GM12878 (cell line): ENCODE results near the gene OTOF. TPM values are rescaled to one million over a fixed set of nuclear protein-coding genes. Genes with fewer than 3 reads are reported as not detected.

ENCODE experiments used
- ATAC-seq: fragments of 200-7000 bp; cut with Tn5 transposase; 3 replicates; pipeline ENCODE4 v1.9.1; 2020; ENCODE audit warnings: mild to moderate bottlenecking, moderate library complexity
- BruUV-seq: library from RNA; stranded (reverse); fragments of 400-500 nt; replicated peaks from 2 replicates; lab custom pipeline; 2021; lab: Mats Ljungman, UMichigan
- CTCF ChIA-PET: fragments of 300-600 bp; sonication (Branson Sonifier 250); formaldehyde crosslinking; extraction: SDS; loops from one replicate; lab custom pipeline; 2021; ENCODE audit warnings: inconsistent platforms; lab: Yijun Ruan, JAX
- POLR2A ChIA-PET: fragments of 350-600 bp; formaldehyde crosslinking; extraction: SDS; loops from one replicate; lab custom pipeline; 2021; ENCODE audit warnings: inconsistent platforms; lab: Charles Lee
- RAD21 ChIA-PET: fragments of 300-600 bp; sonication (Branson Sonifier 250); formaldehyde crosslinking; loops from one replicate; lab custom pipeline; 2023; ENCODE audit warnings: antibody characterized with exemption; ENCODE audit not compliant: unreplicated experiment; lab: Charles Lee
- SMC1A ChIA-PET: fragments of 300-600 bp; sonication (Branson Sonifier 250); formaldehyde crosslinking; loops from one replicate; lab custom pipeline; 2023; ENCODE audit not compliant: unreplicated experiment, uncharacterized antibody; lab: Charles Lee
- DNase-seq: peaks from one replicate; pipeline ENCODE4 v3.0.0-alpha.2; 2011; ENCODE audit warnings: low read depth, low spot score
- FAIRE-seq: peaks from 3 replicates; lab custom pipeline; 2011; peaks lifted over from hg19 to GRCh38; lab: Jason Lieb, UNC
- H2AFZ ChIP-seq: 2 replicates; pipeline ENCODE4 v1.6.0; 2011; ENCODE audit warnings: low read depth, low read length, control low read depth; ENCODE audit not compliant: control insufficient read depth
- H3K27ac ChIP-seq: 2 replicates; pipeline ENCODE4 v1.5.1; 2011; ENCODE audit warnings: control low read depth; ENCODE audit not compliant: control insufficient read depth, insufficient read depth
- H3K27me3 ChIP-seq, 2 experiments: replicated peaks in 1 of 2; 2 replicates each; pipeline versions ENCODE4 v1.6.0 to v1.6.1; 2011; ENCODE audit warnings: low read length in 1 of 2; ENCODE audit not compliant: control insufficient read depth in 2 of 2, insufficient read depth in 2 of 2
- H3K36me3 ChIP-seq, 2 experiments: 2 replicates each; pipeline ENCODE4 v1.5.1; 2011; ENCODE audit warnings: low read length in 1 of 2; ENCODE audit not compliant: control insufficient read depth in 2 of 2, insufficient read depth in 2 of 2
- H3K4me1 ChIP-seq: 2 replicates; pipeline ENCODE4 v1.6.1; 2011; ENCODE audit warnings: mild to moderate bottlenecking, low read length, moderate library complexity, mixed read lengths; ENCODE audit not compliant: control insufficient read depth, insufficient read depth
- H3K4me2 ChIP-seq: 2 replicates; pipeline ENCODE4 v1.6.0; 2011; ENCODE audit warnings: control low read depth; ENCODE audit not compliant: control insufficient read depth, insufficient read depth
- H3K4me3 ChIP-seq: fragments of 200-600 bp; sonication (generic); 2 replicates; pipeline ENCODE4 v1.5.1; 2016
- H3K79me2 ChIP-seq: 2 replicates; pipeline ENCODE4 v1.6.0; 2011; ENCODE audit warnings: low read length; ENCODE audit not compliant: control insufficient read depth, insufficient read depth
- H3K9ac ChIP-seq: 2 replicates; pipeline ENCODE4 v1.8.0; 2011; ENCODE audit warnings: low read length, control low read depth, mixed read lengths; ENCODE audit not compliant: control insufficient read depth, insufficient read depth
- H3K9me3 ChIP-seq: replicated peaks from 3 replicates; pipeline ENCODE4 v1.5.1; 2011; ENCODE audit warnings: mild to moderate bottlenecking, low read length; ENCODE audit not compliant: control insufficient read depth, insufficient read depth
- H4K20me1 ChIP-seq: 2 replicates; pipeline ENCODE4 v1.6.0; 2011; ENCODE audit not compliant: control insufficient read depth, insufficient read depth
- CBX5 ChIP-seq: sonication (generic); IDR thresholded peaks from 2 replicates; pipeline ENCODE4 v1.6.1; 2016; ENCODE audit warnings: low read depth, moderate library complexity, mild to moderate bottlenecking, inconsistent platforms
- EP300 ChIP-seq, 2 experiments: fragments of 150-350 bp in 1 of 2; IDR thresholded peaks; 2 replicates each; pipeline ENCODE4 v1.6.1; 2011 to 2012; ENCODE audit warnings: low read depth in 2 of 2, low read length in 2 of 2, borderline replicate concordance in 1 of 2, improper control_type of control experiment in 1 of 2, inconsistent platforms in 1 of 2; ENCODE audit not compliant: control insufficient read depth in 1 of 2
- HDAC6 ChIP-seq: fragments of 200-600 bp; sonication (generic); IDR thresholded peaks from one replicate; pipeline ENCODE4 v1.8.0; 2017; ENCODE audit warnings: antibody characterized with exemption; ENCODE audit not compliant: unreplicated experiment
- IKZF2 ChIP-seq, 2 experiments: fragments of 450-650 bp; IDR thresholded peaks; 2 replicates each; pipeline ENCODE4 v1.6.1; 2017; ENCODE audit warnings: mild to moderate bottlenecking in 2 of 2, moderate library complexity in 2 of 2
- MXI1 ChIP-seq: fragments of 150-350 bp; IDR thresholded peaks from 2 replicates; pipeline ENCODE4 v1.6.1; 2011; ENCODE audit warnings: low read depth, mild to moderate bottlenecking, inconsistent platforms, low read length, improper control_type of control experiment
- NBN ChIP-seq: fragments of 450-650 bp; IDR thresholded peaks from 2 replicates; pipeline ENCODE4 v1.6.1; 2016
- NFYA ChIP-seq: IDR thresholded peaks from 2 replicates; pipeline ENCODE4 v1.6.1; 2011; ENCODE audit warnings: low read depth, mild to moderate bottlenecking, low read length, improper control_type of control experiment, borderline replicate concordance
- NR2F1 ChIP-seq: fragments of 450-650 bp; conservative IDR thresholded peaks from 2 replicates; pipeline ENCODE4 v1.6.1; 2017; ENCODE audit warnings: mild to moderate bottlenecking
- PBX3 ChIP-seq: IDR thresholded peaks from 2 replicates; pipeline ENCODE4 v1.6.1; 2011; ENCODE audit warnings: mild to moderate bottlenecking, low read depth, low read length, moderate library complexity; ENCODE audit not compliant: insufficient replicate concordance
- SKIL ChIP-seq: fragments of 450-650 bp; IDR thresholded peaks from 2 replicates; pipeline ENCODE4 v1.6.1; 2017; ENCODE audit warnings: mild to moderate bottlenecking, low read depth, inconsistent platforms; ENCODE audit not compliant: poor library complexity, severe bottlenecking
- SMAD1 ChIP-seq: fragments of 450-650 bp; IDR thresholded peaks from 2 replicates; pipeline ENCODE4 v1.6.1; 2018; ENCODE audit warnings: mild to moderate bottlenecking, low read depth; ENCODE audit not compliant: partially characterized antibody
- SMARCA5 ChIP-seq: fragments of 450-650 bp; IDR thresholded peaks from 2 replicates; pipeline ENCODE4 v1.6.1; 2017; ENCODE audit warnings: mild to moderate bottlenecking
- STAT3 ChIP-seq: IDR thresholded peaks from 2 replicates; pipeline ENCODE4 v1.6.1; 2011; ENCODE audit warnings: low read depth, low read length, improper control_type of control experiment
- WGBS: methylation state at CpG from one replicate; pipeline ENCODE4 v1.1.6; 2016; ENCODE audit warnings: low lambda C conversion rate; ENCODE audit not compliant: insufficient replicate concordance, insufficient coverage; ENCODE audit errors: missing lambda C conversion rate; 5-methylcytosine and 5-hydroxymethylcytosine counted together
- in situ Hi-C: fragments of 300-500 bp; cut with MboI; formaldehyde crosslinking; loops from 9 replicates; pipeline ENCODE4 v1.14.3; 2018; ENCODE audit warnings: mixed read lengths
- intact Hi-C: fragments of 100-400 bp; cut with micrococcal nuclease; formaldehyde crosslinking; loops from one replicate; pipeline ENCODE4 v1.14.2; 2022; ENCODE audit not compliant: unreplicated experiment
- polyA plus RNA-seq, 11 experiments: library from polyadenylated mRNA; depleted of rRNA in 4 of 11; unstranded in 6 of 11; stranded (reverse) in 5 of 11; fragments of >200 nt; fragmentation: Nextera tagmentation in 4 of 11; fragmentation: Illumina TruSeq in 1 of 11; extraction: Ambion mirVana in 4 of 11; extraction: Trizol in 1 of 11; gene quantifications; 1 replicate in 1 of 11; 2 replicates in 10 of 11; pipeline versions ENCODE4 v1.2.1 to v1.2.3, GENCODE V29; 2011 to 2016; ENCODE audit warnings: inconsistent platforms in 2 of 11, missing spikeins in 2 of 11, low read depth in 1 of 11
- total RNA-seq, 4 experiments: library from RNA; depleted of rRNA in 3 of 4; stranded (reverse); fragments of >200 nt in 3 of 4; fragmentation: Illumina TruSeq in 1 of 4; extraction: Trizol in 1 of 4; gene quantifications; 2 replicates each; pipeline versions ENCODE4 v1.2.1 to v1.2.3, GENCODE V29; 2013 to 2021
- TF ChIP-seq, protein P1 (sequence below): fragments of 450-650 bp; IDR thresholded peaks from 2 replicates; pipeline ENCODE4 v1.6.1; 2017; ENCODE audit warnings: antibody characterized with exemption, mild to moderate bottlenecking, moderate library complexity

Gene OTOF
- total and polyA plus RNA-seq, 10 of the 15 experiments (the other 5 are each of a cell fraction or from before 2014, with no cell fraction given) = under 0.01 to 0.31 (median 0.07) TPM; not detected in 6

DNA sequence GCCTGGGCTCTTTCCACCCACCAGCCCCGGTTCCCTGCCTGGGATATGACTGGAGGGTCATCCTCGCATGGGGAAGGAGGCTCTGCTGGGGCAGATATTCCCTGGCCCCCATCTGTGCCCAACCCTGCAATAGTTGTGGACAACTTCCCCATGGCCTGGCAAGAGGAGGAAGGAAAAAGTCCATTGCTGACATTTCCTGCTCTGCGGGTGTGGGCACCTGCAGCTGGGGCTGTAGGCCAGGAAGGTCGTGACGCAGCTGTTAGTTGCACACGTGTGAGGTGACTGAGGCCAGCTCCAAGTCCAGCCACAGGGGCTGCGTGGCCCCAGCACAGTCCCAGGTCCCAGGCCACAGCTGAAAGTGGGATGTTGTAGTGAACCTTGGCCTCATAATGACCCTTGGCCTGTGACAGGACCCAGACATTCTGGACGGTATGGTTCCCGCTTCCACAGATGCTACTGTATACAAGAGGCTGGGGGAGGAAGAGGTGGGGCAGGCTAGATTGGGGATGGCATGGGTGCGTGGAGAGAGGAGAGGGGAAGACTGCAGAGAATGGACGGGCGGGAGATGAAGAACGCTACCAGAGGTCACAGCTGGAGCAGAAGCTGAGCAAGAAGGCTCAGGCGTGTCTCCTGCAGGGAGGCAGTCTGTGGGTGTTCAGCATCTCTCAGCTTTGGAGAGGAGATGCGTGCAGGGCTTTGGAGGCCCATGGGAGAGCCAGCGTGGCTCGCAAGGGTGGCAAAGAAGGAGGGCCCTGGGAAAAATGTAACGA lies 22.1 kb downstream of the OTOF start (continued):
- TF ChIP-seq SKIL (no peak), EP300 (IDR thresholded peaks at IDR 0.05; ENCODE audit: borderline replicate concordance in 1 of 2, control insufficient read depth in 1 of 2, low read depth in 2 of 2, low read length in 2 of 2) (no peak), MXI1 (no peak), IKZF2 (IDR thresholded peaks at IDR 0.05) (no peak), NR2F1 (no peak)

- H3K4me1 ChIP-seq = no peaks in the 10 kb centered on the region
- POLR2A ChIA-PET = no interaction called here
- in situ Hi-C loops = no loop called here
- peak; percentile 26; the same call in 2 of the 3 replicates for ATAC-seq
- no peak overlapping the region for H3K27ac ChIP-seq
- H3K9me3 ChIP-seq = no peaks in the 10 kb centered on the region
- no peak overlapping the region for H2AFZ ChIP-seq
- intact Hi-C loops = no loop called here
- peaks cover 0 to 1% of the 10 kb centered on the region in 2 experiments; a peak in 1 of 4 replicates for H3K27me3 ChIP-seq
- no peaks in the 10 kb centered on the region for H4K20me1 ChIP-seq
- RAD21 ChIA-PET = no interaction called here
- H3K36me3 ChIP-seq = no peaks in the 10 kb centered on the region
- SMC1A ChIA-PET = no interaction called here
- H3K4me2 ChIP-seq = no peak overlapping the region
- DNase-seq = no peak
- BruUV-seq = no TSS peak
- no peaks in the 10 kb centered on the region for H3K79me2 ChIP-seq
- no peak for FAIRE-seq
- H3K4me3 ChIP-seq = no peak overlapping the region
- WGBS = 24% methylated on average over 11 of the region's 11 CpGs
- CTCF ChIA-PET = interaction anchor here (0.7 kb wide), 1 partner anchor 11 kb away, joined by 4 read pairs; no protein-coding TSS in a partner anchor
- no peak overlapping the region for H3K9ac ChIP-seq
- TF ChIP-seq SMAD1 (no peak), PBX3 (no peak), CBX5 (no peak), HDAC6 (no peak), NFYA (no peak), STAT3 (no peak), NBN (no peak), SMARCA5 (no peak)
- TF ChIP-seq, protein P1, sequence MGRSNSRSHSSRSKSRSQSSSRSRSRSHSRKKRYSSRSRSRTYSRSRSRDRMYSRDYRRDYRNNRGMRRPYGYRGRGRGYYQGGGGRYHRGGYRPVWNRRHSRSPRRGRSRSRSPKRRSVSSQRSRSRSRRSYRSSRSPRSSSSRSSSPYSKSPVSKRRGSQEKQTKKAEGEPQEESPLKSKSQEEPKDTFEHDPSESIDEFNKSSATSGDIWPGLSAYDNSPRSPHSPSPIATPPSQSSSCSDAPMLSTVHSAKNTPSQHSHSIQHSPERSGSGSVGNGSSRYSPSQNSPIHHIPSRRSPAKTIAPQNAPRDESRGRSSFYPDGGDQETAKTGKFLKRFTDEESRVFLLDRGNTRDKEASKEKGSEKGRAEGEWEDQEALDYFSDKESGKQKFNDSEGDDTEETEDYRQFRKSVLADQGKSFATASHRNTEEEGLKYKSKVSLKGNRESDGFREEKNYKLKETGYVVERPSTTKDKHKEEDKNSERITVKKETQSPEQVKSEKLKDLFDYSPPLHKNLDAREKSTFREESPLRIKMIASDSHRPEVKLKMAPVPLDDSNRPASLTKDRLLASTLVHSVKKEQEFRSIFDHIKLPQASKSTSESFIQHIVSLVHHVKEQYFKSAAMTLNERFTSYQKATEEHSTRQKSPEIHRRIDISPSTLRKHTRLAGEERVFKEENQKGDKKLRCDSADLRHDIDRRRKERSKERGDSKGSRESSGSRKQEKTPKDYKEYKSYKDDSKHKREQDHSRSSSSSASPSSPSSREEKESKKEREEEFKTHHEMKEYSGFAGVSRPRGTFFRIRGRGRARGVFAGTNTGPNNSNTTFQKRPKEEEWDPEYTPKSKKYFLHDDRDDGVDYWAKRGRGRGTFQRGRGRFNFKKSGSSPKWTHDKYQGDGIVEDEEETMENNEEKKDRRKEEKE = no peak
Observed at GRCh38 chr2:26455037-26455669, 22.8 kb downstream of the OTOF start.
